GM19397 (cell line): ENCODE data around the gene ITPR1.

Source experiments
- ATAC-seq: cut with Tn5 transposase; IDR thresholded peaks from one replicate; pipeline ENCODE4 v1.9.1; 2021; ENCODE audit warnings: mild to moderate bottlenecking, moderate library complexity; ENCODE audit not compliant: unreplicated experiment

Gene ITPR1

GRCh38 chr3:4836516-4836915 is 343.4 kb downstream of the ITPR1 start:
- ATAC-seq: no peak

- no peak for ATAC-seq
These were observed 344.3 kb downstream of the ITPR1 start for GRCh38 chr3:4837374-4837930.

GRCh38 chr3:4838621-4839022 is 345.5 kb downstream of the ITPR1 start:
- peak; percentile 70 for ATAC-seq

GRCh38 chr3:4839278-4839677 is 346.1 kb downstream of the ITPR1 start:
- no peak for ATAC-seq

- no peak for ATAC-seq
These were observed 348.1 kb downstream of the ITPR1 start for GRCh38 chr3:4841225-4841624.

- ATAC-seq: no peak
These were observed 348.8 kb downstream of the ITPR1 start for GRCh38 chr3:4841776-4842440.

GRCh38 chr3:4843619-4844018 is 350.5 kb downstream of the ITPR1 start:
- ATAC-seq: no peak

- peak; percentile 78 for ATAC-seq
These were observed 352.7 kb downstream of the ITPR1 start for GRCh38 chr3:4845882-4846281.

GRCh38 chr3:4846543-4846942 is 353.4 kb downstream of the ITPR1 start:
- ATAC-seq: no peak

- ATAC-seq: no peak
These were observed 355.2 kb downstream of the ITPR1 start for GRCh38 chr3:4848176-4848825.

GRCh38 chr3:4849136-4849535 is 356.0 kb downstream of the ITPR1 start:
- ATAC-seq: no peak

- ATAC-seq: no peak
These were observed 356.6 kb downstream of the ITPR1 start for GRCh38 chr3:4849739-4850138.

GRCh38 chr3:4850211-4850927 is 357.2 kb downstream of the ITPR1 start:
- peak; percentile 46 for ATAC-seq

- ATAC-seq: peak; percentile 29
These were observed 357.7 kb downstream of the ITPR1 start for GRCh38 chr3:4850928-4851265.

GRCh38 chr3:4852780-4853748 is 359.9 kb downstream of the ITPR1 start:
- ATAC-seq: no peak

- no peak for ATAC-seq
These were observed 360.6 kb downstream of the ITPR1 start for GRCh38 chr3:4853749-4854140.

GRCh38 chr3:4855676-4856075 is 362.5 kb downstream of the ITPR1 start:
- no peak for ATAC-seq

GRCh38 chr3:4856136-4856535 is 363.0 kb downstream of the ITPR1 start:
- ATAC-seq: no peak

GRCh38 chr3:4856564-4856963 is 363.4 kb downstream of the ITPR1 start:
- ATAC-seq: no peak

- ATAC-seq: no peak
These were observed 363.8 kb downstream of the ITPR1 start for GRCh38 chr3:4856986-4857385.

- no peak for ATAC-seq
These were observed 366.6 kb downstream of the ITPR1 start for GRCh38 chr3:4859788-4860187.
